CD14-positive monocyte (primary cell): ENCODE data around the gene TRABD2B. TPM values are rescaled to one million over a fixed set of nuclear protein-coding genes. Genes with fewer than 3 reads are reported as not detected.

Source experiments
- DNase-seq, 3 donors: peaks; one replicate each; pipeline ENCODE4 v3.0.0-alpha.2; 2011 to 2022
- H2AFZ ChIP-seq: 2 replicates; pipeline ENCODE4 v1.6.0; 2012; ENCODE audit warnings: mild to moderate bottlenecking, low read depth, low read length, inconsistent platforms; ENCODE audit not compliant: insufficient read depth, poor library complexity, severe bottlenecking
- H3K27ac ChIP-seq, 2 donors: 1 replicate in 1 of 2; 2 replicates in 1 of 2; pipeline ENCODE4 v1.5.1; 2012 to 2013; ENCODE audit warnings: low read length in 2 of 2, control low read depth in 1 of 2, inconsistent platforms in 1 of 2, low read depth in 1 of 2, mild to moderate bottlenecking in 1 of 2
- H3K27me3 ChIP-seq, 2 donors: one replicate each; pipeline versions ENCODE4 v1.6.0 to v1.6.1; 2011 to 2013; ENCODE audit warnings: low read length in 2 of 2; ENCODE audit not compliant: control insufficient read depth in 2 of 2, insufficient read depth in 2 of 2
- H3K36me3 ChIP-seq, 2 donors: replicated peaks in 1 of 2; 1 replicate in 1 of 2; 2 replicates in 1 of 2; pipeline versions ENCODE4 v1.5.1 to v1.6.1; 2012 to 2013; ENCODE audit warnings: low read length in 2 of 2, control low read depth in 1 of 2, inconsistent platforms in 1 of 2, mild to moderate bottlenecking in 1 of 2; ENCODE audit not compliant: insufficient read depth in 2 of 2, control insufficient read depth in 1 of 2
- H3K4me1 ChIP-seq, 2 donors: 1 replicate in 1 of 2; 2 replicates in 1 of 2; pipeline versions ENCODE4 v1.5.1 to v1.6.1; 2012 to 2013; ENCODE audit warnings: low read length in 2 of 2, control low read depth in 1 of 2, inconsistent platforms in 1 of 2, mild to moderate bottlenecking in 1 of 2, moderate library complexity in 1 of 2; ENCODE audit not compliant: insufficient read depth in 2 of 2, control insufficient read depth in 1 of 2
- H3K4me2 ChIP-seq: replicated peaks from 2 replicates; pipeline ENCODE3; 2012; ENCODE audit warnings: low read length, moderate library complexity, mild to moderate bottlenecking; ENCODE audit not compliant: poor library complexity, severe bottlenecking; ENCODE audit errors: extremely low read depth
- H3K4me3 ChIP-seq, 3 experiments: fragments of 200-600 bp in 1 of 3; sonication (generic) in 1 of 3; replicated peaks in 1 of 3; 1 replicate in 2 of 3; 2 replicates in 1 of 3; pipeline ENCODE4 v1.5.1; 2011 to 2013; ENCODE audit warnings: low read length in 3 of 3, mild to moderate bottlenecking in 3 of 3, control low read depth in 2 of 3, low read depth in 2 of 3, inconsistent platforms in 1 of 3, moderate library complexity in 1 of 3
- H3K79me2 ChIP-seq: 2 replicates; pipeline ENCODE4 v1.6.0; 2012; ENCODE audit warnings: mild to moderate bottlenecking, control low read depth, inconsistent platforms, low read length, moderate library complexity; ENCODE audit not compliant: insufficient read depth
- H3K9ac ChIP-seq: 2 replicates; pipeline ENCODE4 v1.6.0; 2017; ENCODE audit warnings: low read length, mild to moderate bottlenecking; ENCODE audit not compliant: insufficient read depth, poor library complexity, severe bottlenecking
- H3K9me3 ChIP-seq, 2 donors: replicated peaks in 1 of 2; 1 replicate in 1 of 2; 2 replicates in 1 of 2; pipeline versions ENCODE4 v1.5.1 to v1.6.1; 2012 to 2013; ENCODE audit warnings: low read length in 2 of 2, control low read depth in 1 of 2; ENCODE audit not compliant: control insufficient read depth in 1 of 2, insufficient read depth in 1 of 2
- H4K20me1 ChIP-seq: 2 replicates; pipeline ENCODE4 v1.6.0; 2012; ENCODE audit warnings: mild to moderate bottlenecking, low read length, control low read depth, moderate library complexity; ENCODE audit not compliant: insufficient read depth
- H3K27ac Mint-ChIP-seq, 7 donors: one replicate each; pipeline ENCODE4 v1.8.0; 2020; ENCODE audit warnings: mild to moderate bottlenecking in 7 of 7, mixed read lengths in 7 of 7, moderate library complexity in 6 of 7, inconsistent platforms in 2 of 7
- H3K27me3 Mint-ChIP-seq, 3 donors: one replicate each; pipeline ENCODE4 v1.8.0; 2021 to 2022; ENCODE audit warnings: low read depth in 3 of 3, mild to moderate bottlenecking in 3 of 3, mixed read lengths in 3 of 3, moderate library complexity in 3 of 3, inconsistent platforms in 1 of 3
- H3K36me3 Mint-ChIP-seq, 2 donors: one replicate each; pipeline ENCODE4 v1.8.0; 2020; ENCODE audit warnings: mixed read lengths in 2 of 2, inconsistent platforms in 1 of 2, mild to moderate bottlenecking in 1 of 2
- H3K4me1 Mint-ChIP-seq: one replicate; pipeline ENCODE4 v1.8.0; 2020; ENCODE audit warnings: mild to moderate bottlenecking, mixed read lengths
- H3K4me3 Mint-ChIP-seq, 2 donors: one replicate each; pipeline ENCODE4 v1.8.0; 2020; ENCODE audit warnings: mild to moderate bottlenecking in 2 of 2, mixed read lengths in 2 of 2, moderate library complexity in 1 of 2
- H3K9me3 Mint-ChIP-seq, 7 donors: one replicate each; pipeline ENCODE4 v1.8.0; 2020 to 2022; ENCODE audit warnings: mixed read lengths in 7 of 7, mild to moderate bottlenecking in 6 of 7, moderate library complexity in 6 of 7, inconsistent platforms in 2 of 7
- CTCF ChIP-seq: fragments of 200-600 bp; IDR thresholded peaks from one replicate; pipeline ENCODE4 v1.8.0; 2022; ENCODE audit warnings: antibody characterized with exemption, mild to moderate bottlenecking
- WGBS: methylation state at CpG from one replicate; pipeline ENCODE4 v1.1.5; 2013; ENCODE audit warnings: missing lambda C conversion rate; ENCODE audit not compliant: insufficient coverage; 5-methylcytosine and 5-hydroxymethylcytosine counted together
- intact Hi-C, 2 donors: fragments of 100-400 bp; cut with micrococcal nuclease; formaldehyde crosslinking; loops; one replicate each; pipeline versions ENCODE4 v1.15.0 to v1.15.1; 2023
- polyA plus RNA-seq, 3 donors: library from polyadenylated mRNA; depleted of rRNA in 1 of 3; unstranded in 2 of 3; stranded (reverse) in 1 of 3; fragments of 300-500 nt in 2 of 3; fragments of >200 nt in 1 of 3; fragmentation: Illumina TruSeq in 2 of 3; gene quantifications; 1 replicate in 2 of 3; 2 replicates in 1 of 3; pipeline ENCODE4 v1.2.3, GENCODE V29; 2012 to 2021

The TRABD2B gene
- polyA plus RNA-seq, 3 donors: not detected

- Histone ChIP-seq H3K4me3 (no peak overlapping the region), H3K9me3 (no peaks in the 10 kb centered on the region), H3K9ac (no peak overlapping the region), H4K20me1 (no peaks in the 10 kb centered on the region), H3K79me2 (no peaks in the 10 kb centered on the region), H3K27ac (no peak overlapping the region), H3K4me1 (no peaks in the 10 kb centered on the region), H3K4me2 (no peak overlapping the region), H3K27me3 (no peaks in the 10 kb centered on the region), H3K36me3 (no peaks in the 10 kb centered on the region), H2AFZ (no peak overlapping the region)
- no peaks in the 10 kb centered on the region for H3K4me1 Mint-ChIP-seq
- peaks cover 2 to 11% (median 10%) of the 10 kb centered on the region in 3 donors for H3K27me3 Mint-ChIP-seq
- no peak for TF ChIP-seq CTCF
- no peak overlapping the region for H3K27ac Mint-ChIP-seq
- no peaks in the 10 kb centered on the region for H3K36me3 Mint-ChIP-seq
- WGBS: 90% methylated on average over 19 of the region's 24 CpGs
- intact Hi-C loops: no loop called here
- no peaks in the 10 kb centered on the region for H3K9me3 Mint-ChIP-seq
- no peak overlapping the region for H3K4me3 Mint-ChIP-seq
- no peak for DNase-seq
Measured at GRCh38 chr1:47774986-47775834, 222.0 kb downstream of the TRABD2B start.

- DNase-seq: no peak
- H3K79me2 ChIP-seq: no peaks in the 10 kb centered on the region
- no peak for TF ChIP-seq CTCF
- peaks cover 2 to 12% (median 11%) of the 10 kb centered on the region in 3 donors for H3K27me3 Mint-ChIP-seq
- no peak overlapping the region for H3K9ac ChIP-seq
- no peak overlapping the region for H3K4me2 ChIP-seq
- 93% methylated on average over 6 of the region's 11 CpGs for WGBS
- H3K27me3 ChIP-seq: no peaks in the 10 kb centered on the region
- intact Hi-C loops: no loop called here
- no peaks in the 10 kb centered on the region for H3K4me1 Mint-ChIP-seq
- H3K9me3 ChIP-seq: no peaks in the 10 kb centered on the region
- no peaks in the 10 kb centered on the region for H3K4me1 ChIP-seq
- no peak overlapping the region for H3K4me3 ChIP-seq
- H2AFZ ChIP-seq: no peak overlapping the region
- no peaks in the 10 kb centered on the region for H4K20me1 ChIP-seq
- no peak overlapping the region for H3K27ac Mint-ChIP-seq
- H3K27ac ChIP-seq: no peak overlapping the region
- no peak overlapping the region for H3K4me3 Mint-ChIP-seq
- H3K9me3 Mint-ChIP-seq: no peaks in the 10 kb centered on the region
- no peaks in the 10 kb centered on the region for H3K36me3 Mint-ChIP-seq
- no peaks in the 10 kb centered on the region for H3K36me3 ChIP-seq
Measured at GRCh38 chr1:47772960-47773682, 224.1 kb downstream of the TRABD2B start.
